Nephron progenitor cell (in vitro differentiated cells): ENCODE measurements around the gene PEX14.

Experiments
- DNase-seq: peaks from one replicate; pipeline ENCODE4 v3.0.0; 2021
- H3K27ac Mint-ChIP-seq: 2 replicates; pipeline ENCODE4 v1.8.0; 2021; ENCODE audit warnings: mild to moderate bottlenecking, moderate library complexity, mixed read lengths
- H3K27me3 Mint-ChIP-seq: 2 replicates; pipeline ENCODE4 v1.8.0; 2021; ENCODE audit warnings: mild to moderate bottlenecking, low read depth, mixed read lengths; ENCODE audit not compliant: poor library complexity
- H3K36me3 Mint-ChIP-seq: 2 replicates; pipeline ENCODE4 v1.8.0; 2021; ENCODE audit warnings: low read depth, mixed read lengths
- H3K4me1 Mint-ChIP-seq: 2 replicates; pipeline ENCODE4 v1.8.0; 2021; ENCODE audit warnings: mixed read lengths
- H3K4me3 Mint-ChIP-seq: 2 replicates; pipeline ENCODE4 v1.8.0; 2021; ENCODE audit warnings: mild to moderate bottlenecking, moderate library complexity, mixed read lengths
- H3K9me3 Mint-ChIP-seq: 2 replicates; pipeline ENCODE4 v1.8.0; 2021; ENCODE audit warnings: mild to moderate bottlenecking, moderate library complexity, mixed read lengths
- CTCF ChIP-seq: fragments of 200-600 bp; sonication (generic); IDR thresholded peaks from 2 replicates; pipeline ENCODE4 v1.5.0; 2021; ENCODE audit warnings: antibody characterized with exemption

Gene PEX14

GRCh38 chr1:10602936-10603335 is 128.2 kb downstream of the PEX14 start:
- no peak for TF ChIP-seq CTCF
- Mint-ChIP-seq H3K4me3 (no peak overlapping the region), H3K9me3 (no peaks in the 10 kb centered on the region), H3K27me3 (peaks cover 8% of the 10 kb centered on the region), H3K4me1 (peaks cover 38% of the 10 kb centered on the region), H3K27ac (no peak overlapping the region), H3K36me3 (peaks cover 4% of the 10 kb centered on the region)
- no peak for DNase-seq

- H3K4me3 Mint-ChIP-seq: no peak overlapping the region
- peaks cover 25% of the 10 kb centered on the region for H3K4me1 Mint-ChIP-seq
- H3K27ac Mint-ChIP-seq: no peak overlapping the region
- peaks cover 18% of the 10 kb centered on the region for H3K36me3 Mint-ChIP-seq
- peaks cover 8% of the 10 kb centered on the region for H3K27me3 Mint-ChIP-seq
- H3K9me3 Mint-ChIP-seq: no peaks in the 10 kb centered on the region
- DNase-seq: no peak
- no peak for TF ChIP-seq CTCF
Measured at GRCh38 chr1:10604966-10605365, 130.2 kb downstream of the PEX14 start.

GRCh38 chr1:10606064-10606463 is 131.3 kb downstream of the PEX14 start:
- no peak for DNase-seq
- H3K36me3 Mint-ChIP-seq: peaks cover 18% of the 10 kb centered on the region
- H3K27me3 Mint-ChIP-seq: peaks cover 8% of the 10 kb centered on the region
- no peak for TF ChIP-seq CTCF
- H3K9me3 Mint-ChIP-seq: no peaks in the 10 kb centered on the region
- peaks cover 25% of the 10 kb centered on the region for H3K4me1 Mint-ChIP-seq
- no peak overlapping the region for H3K4me3 Mint-ChIP-seq
- H3K27ac Mint-ChIP-seq: peak overlapping the region; percentile 38

- TF ChIP-seq CTCF: no peak
- no peaks in the 10 kb centered on the region for H3K9me3 Mint-ChIP-seq
- DNase-seq: no peak
- H3K4me3 Mint-ChIP-seq: no peak overlapping the region
- peaks cover 18% of the 10 kb centered on the region for H3K4me1 Mint-ChIP-seq
- H3K27me3 Mint-ChIP-seq: peaks cover 8% of the 10 kb centered on the region
- H3K36me3 Mint-ChIP-seq: peaks cover 18% of the 10 kb centered on the region
- H3K27ac Mint-ChIP-seq: no peak overlapping the region
Measured at GRCh38 chr1:10607228-10607627, 132.5 kb downstream of the PEX14 start.

- peaks cover 18% of the 10 kb centered on the region for H3K4me1 Mint-ChIP-seq
- no peak overlapping the region for H3K4me3 Mint-ChIP-seq
- no peak for TF ChIP-seq CTCF
- peaks cover 8% of the 10 kb centered on the region for H3K27me3 Mint-ChIP-seq
- no peak overlapping the region for H3K27ac Mint-ChIP-seq
- no peaks in the 10 kb centered on the region for H3K9me3 Mint-ChIP-seq
- DNase-seq: no peak
- peaks cover 18% of the 10 kb centered on the region for H3K36me3 Mint-ChIP-seq
Measured at GRCh38 chr1:10608690-10609089, 133.9 kb downstream of the PEX14 start.

GRCh38 chr1:10610901-10611600 is 136.3 kb downstream of the PEX14 start:
- TF ChIP-seq CTCF: no peak
- H3K27ac Mint-ChIP-seq: no peak overlapping the region
- H3K9me3 Mint-ChIP-seq: no peaks in the 10 kb centered on the region
- H3K36me3 Mint-ChIP-seq: peaks cover 18% of the 10 kb centered on the region
- DNase-seq: no peak
- H3K4me3 Mint-ChIP-seq: no peak overlapping the region
- peaks cover 16% of the 10 kb centered on the region for H3K4me1 Mint-ChIP-seq
- no peaks in the 10 kb centered on the region for H3K27me3 Mint-ChIP-seq
